Trophoblast cell (in vitro differentiated cells and primary cell): Measurements from ENCODE around the gene RAD51C.

Experiments
- DNase-seq, 2 donors: peaks; one replicate each; pipeline ENCODE4 v3.0.0-alpha.2; 2016
- H2AFZ ChIP-seq: 2 replicates; pipeline ENCODE4 v1.6.1; 2013; ENCODE audit warnings: low read length, moderate library complexity, mild to moderate bottlenecking; ENCODE audit not compliant: insufficient read depth, poor library complexity
- H2AK5ac ChIP-seq: 2 replicates; pipeline ENCODE4 v1.6.1; 2013; ENCODE audit warnings: mild to moderate bottlenecking, low read length
- H2BK120ac ChIP-seq: 2 replicates; pipeline ENCODE4 v1.6.1; 2013; ENCODE audit warnings: low read length, mild to moderate bottlenecking, moderate library complexity; ENCODE audit not compliant: insufficient read depth, poor library complexity
- H2BK12ac ChIP-seq: 2 replicates; pipeline ENCODE4 v1.6.1; 2013; ENCODE audit warnings: mild to moderate bottlenecking, low read length, moderate library complexity
- H2BK5ac ChIP-seq: 2 replicates; pipeline ENCODE4 v1.6.1; 2013; ENCODE audit warnings: low read length, low read depth, moderate library complexity, mild to moderate bottlenecking; ENCODE audit not compliant: poor library complexity
- H3K14ac ChIP-seq: 2 replicates; pipeline ENCODE4 v1.6.1; 2013; ENCODE audit warnings: mild to moderate bottlenecking, low read length
- H3K18ac ChIP-seq: 2 replicates; pipeline ENCODE4 v1.6.1; 2013; ENCODE audit warnings: mild to moderate bottlenecking, low read length
- H3K23ac ChIP-seq: 2 replicates; pipeline ENCODE4 v1.6.1; 2013; ENCODE audit warnings: low read length
- H3K27ac ChIP-seq: 2 replicates; pipeline ENCODE4 v1.5.1; 2013; ENCODE audit warnings: low read depth, mild to moderate bottlenecking, inconsistent platforms, low read length, moderate library complexity
- H3K27me3 ChIP-seq: 2 replicates; pipeline ENCODE4 v1.6.1; 2013; ENCODE audit warnings: inconsistent platforms, mild to moderate bottlenecking, low read length, moderate library complexity; ENCODE audit not compliant: insufficient read depth
- H3K36me3 ChIP-seq, 2 experiments: 1 replicate in 1 of 2; 2 replicates in 1 of 2; pipeline ENCODE4 v1.6.1; 2013; ENCODE audit warnings: low read length in 2 of 2, mild to moderate bottlenecking in 2 of 2, moderate library complexity in 1 of 2; ENCODE audit not compliant: insufficient read depth in 2 of 2, control insufficient read depth in 1 of 2
- H3K4ac ChIP-seq: 2 replicates; pipeline ENCODE4 v1.6.1; 2013; ENCODE audit warnings: low read depth, mild to moderate bottlenecking, low read length, moderate library complexity
- H3K4me1 ChIP-seq, 2 experiments: 1 replicate in 1 of 2; 2 replicates in 1 of 2; pipeline ENCODE4 v1.6.1; 2013; ENCODE audit warnings: low read length in 2 of 2, mild to moderate bottlenecking in 2 of 2, moderate library complexity in 1 of 2; ENCODE audit not compliant: insufficient read depth in 2 of 2, control insufficient read depth in 1 of 2
- H3K4me2 ChIP-seq: 2 replicates; pipeline ENCODE4 v1.6.1; 2013; ENCODE audit warnings: inconsistent platforms, mild to moderate bottlenecking, low read length, moderate library complexity
- H3K4me3 ChIP-seq: 2 replicates; pipeline ENCODE4 v1.5.1; 2013; ENCODE audit warnings: mild to moderate bottlenecking, low read depth, low read length, inconsistent platforms
- H3K79me1 ChIP-seq: one replicate; pipeline ENCODE4 v1.6.1; 2013; ENCODE audit warnings: low read length
- H3K79me2 ChIP-seq: 2 replicates; pipeline ENCODE4 v1.6.1; 2013; ENCODE audit warnings: low read length, mild to moderate bottlenecking; ENCODE audit not compliant: control insufficient read depth, insufficient read depth, poor library complexity
- H3K9ac ChIP-seq: 2 replicates; pipeline ENCODE4 v1.6.1; 2013; ENCODE audit warnings: mild to moderate bottlenecking, low read length
- H3K9me3 ChIP-seq: 2 replicates; pipeline ENCODE4 v1.6.1; 2013; ENCODE audit warnings: low read depth, mild to moderate bottlenecking, control low read depth, inconsistent platforms, low read length; ENCODE audit not compliant: insufficient read depth
- H4K12ac ChIP-seq: 2 replicates; pipeline ENCODE4 v1.6.1; 2013; ENCODE audit warnings: low read depth, mild to moderate bottlenecking, low read length, moderate library complexity
- H4K8ac ChIP-seq: 2 replicates; pipeline ENCODE4 v1.6.1; 2013; ENCODE audit warnings: low read depth, mild to moderate bottlenecking, low read length, moderate library complexity
- H4K91ac ChIP-seq: one replicate; pipeline ENCODE4 v1.6.1; 2013; ENCODE audit warnings: low read depth, mild to moderate bottlenecking, low read length, moderate library complexity
- WGBS: extraction: QIAGEN DNeasy Blood & Tissue Kit; methylation state at CpG from one replicate; pipeline ENCODE4 v1.1.7; 2013; ENCODE audit warnings: missing lambda C conversion rate; ENCODE audit not compliant: insufficient read length, insufficient coverage; ENCODE audit errors: extremely low coverage; 5-methylcytosine and 5-hydroxymethylcytosine counted together

The RAD51C gene

DNA sequence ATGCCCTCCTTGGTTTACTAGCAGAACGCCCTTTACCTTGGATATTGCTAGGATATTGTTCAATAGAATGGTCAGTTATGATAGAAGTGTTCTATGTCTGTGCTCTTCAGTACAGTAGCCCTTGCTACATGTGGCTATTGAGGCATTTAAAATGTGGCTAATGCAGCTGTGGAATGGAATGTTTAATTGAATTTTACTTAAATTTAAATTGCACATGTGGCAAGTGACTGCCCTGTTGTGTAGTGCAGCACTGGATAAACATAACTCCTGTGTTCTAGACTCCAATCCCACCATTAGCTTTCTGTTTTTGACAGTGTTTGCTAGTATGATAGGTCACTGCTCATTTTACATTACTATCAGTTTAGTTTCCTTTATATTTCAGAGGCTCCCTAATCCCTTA lies 29.9 kb downstream of the RAD51C start:
- WGBS = no CpG with 5 or more reads among the region's 1 CpG
- Histone ChIP-seq H3K79me1 (no peaks in the 10 kb centered on the region), H3K27me3 (no peaks in the 10 kb centered on the region), H3K4me1 (no peaks in the 10 kb centered on the region), H3K18ac (no peak overlapping the region), H3K79me2 (no peaks in the 10 kb centered on the region), H4K12ac (no peak overlapping the region), H2AK5ac (no peak overlapping the region), H4K91ac (no peak overlapping the region), H3K14ac (no peak overlapping the region), H3K4ac (no peak overlapping the region), H2BK120ac (no peak overlapping the region), H4K8ac (no peak overlapping the region), H2BK12ac (no peak overlapping the region), H2BK5ac (no peak overlapping the region), H3K4me3 (no peak overlapping the region), H3K27ac (no peak overlapping the region), H3K9me3 (no peaks in the 10 kb centered on the region), H2AFZ (no peak overlapping the region), H3K4me2 (no peak overlapping the region), H3K9ac (no peak overlapping the region), H3K23ac (no peak overlapping the region), H3K36me3 (no peaks in the 10 kb centered on the region)
- no peak for DNase-seq

DNA sequence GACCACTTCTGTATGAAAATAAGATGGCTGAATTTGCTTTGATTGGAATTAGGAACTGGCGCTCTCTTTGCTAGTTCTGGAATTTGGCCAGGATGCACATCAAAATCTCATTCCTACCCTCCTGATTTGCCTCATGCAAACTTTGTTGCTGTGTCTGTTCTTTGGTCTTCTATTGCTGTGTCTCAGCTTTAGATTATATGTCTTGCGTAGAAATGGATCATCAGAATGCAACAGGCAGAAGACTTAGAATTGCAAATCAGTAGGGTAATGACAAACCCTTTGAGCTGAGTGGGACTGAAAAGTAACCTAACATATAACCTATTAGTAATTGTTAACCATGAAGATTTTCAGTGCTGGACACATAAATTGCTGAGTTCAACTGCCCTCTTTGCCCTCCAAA lies 30.3 kb downstream of the RAD51C start:
- H4K8ac ChIP-seq = no peak overlapping the region
- no peaks in the 10 kb centered on the region for H3K79me1 ChIP-seq
- no peak overlapping the region for H3K23ac ChIP-seq
- no peak overlapping the region for H4K12ac ChIP-seq
- DNase-seq = no peak
- no peak overlapping the region for H4K91ac ChIP-seq
- no peak overlapping the region for H2AFZ ChIP-seq
- H3K36me3 ChIP-seq = no peaks in the 10 kb centered on the region
- H2BK12ac ChIP-seq = no peak overlapping the region
- no peak overlapping the region for H2BK5ac ChIP-seq
- H3K4me2 ChIP-seq = no peak overlapping the region
- no peak overlapping the region for H3K18ac ChIP-seq
- H2AK5ac ChIP-seq = no peak overlapping the region
- H2BK120ac ChIP-seq = no peak overlapping the region
- no peak overlapping the region for H3K9ac ChIP-seq
- no peak overlapping the region for H3K4ac ChIP-seq
- no peaks in the 10 kb centered on the region for H3K4me1 ChIP-seq
- no peaks in the 10 kb centered on the region for H3K27me3 ChIP-seq
- H3K14ac ChIP-seq = no peak overlapping the region
- WGBS = no CpG with 5 or more reads among the region's 2 CpGs
- no peak overlapping the region for H3K27ac ChIP-seq
- H3K79me2 ChIP-seq = no peaks in the 10 kb centered on the region
- no peak overlapping the region for H3K4me3 ChIP-seq
- no peaks in the 10 kb centered on the region for H3K9me3 ChIP-seq

DNA sequence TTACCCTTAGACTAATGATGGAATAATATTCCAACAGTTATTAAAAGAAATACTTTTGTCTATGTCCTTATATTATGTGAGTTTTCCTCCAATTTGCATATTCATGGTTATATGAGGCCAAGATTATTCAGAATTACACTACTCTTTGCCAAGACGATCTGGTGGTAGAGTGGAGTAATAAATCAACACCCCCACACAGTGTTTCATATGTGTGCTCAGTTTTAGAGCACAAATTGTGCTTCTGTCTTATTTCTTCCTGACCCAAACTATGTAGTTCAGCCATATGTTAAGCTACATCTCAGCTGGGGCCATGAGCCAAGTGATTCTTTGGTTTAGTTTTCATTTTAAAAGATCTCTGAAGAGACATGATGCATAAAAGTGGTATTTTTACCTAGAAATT lies 36.4 kb downstream of the RAD51C start:
- Histone ChIP-seq H2AFZ (no peak overlapping the region), H3K79me2 (no peaks in the 10 kb centered on the region), H3K9me3 (no peaks in the 10 kb centered on the region), H4K8ac (no peak overlapping the region), H3K4me3 (no peak overlapping the region), H3K27ac (no peak overlapping the region), H2BK12ac (no peak overlapping the region), H2BK5ac (no peak overlapping the region), H3K18ac (no peak overlapping the region), H2BK120ac (no peak overlapping the region), H4K91ac (no peak overlapping the region), H3K36me3 (no peaks in the 10 kb centered on the region), H3K4ac (no peak overlapping the region), H3K23ac (no peak overlapping the region), H4K12ac (no peak overlapping the region), H3K27me3 (no peaks in the 10 kb centered on the region), H3K9ac (no peak overlapping the region), H2AK5ac (no peak overlapping the region), H3K4me2 (no peak overlapping the region), H3K4me1 (no peaks in the 10 kb centered on the region), H3K14ac (no peak overlapping the region), H3K79me1 (no peaks in the 10 kb centered on the region)
- WGBS = no CpG with 5 or more reads among the region's 1 CpG
- no peak for DNase-seq

DNA sequence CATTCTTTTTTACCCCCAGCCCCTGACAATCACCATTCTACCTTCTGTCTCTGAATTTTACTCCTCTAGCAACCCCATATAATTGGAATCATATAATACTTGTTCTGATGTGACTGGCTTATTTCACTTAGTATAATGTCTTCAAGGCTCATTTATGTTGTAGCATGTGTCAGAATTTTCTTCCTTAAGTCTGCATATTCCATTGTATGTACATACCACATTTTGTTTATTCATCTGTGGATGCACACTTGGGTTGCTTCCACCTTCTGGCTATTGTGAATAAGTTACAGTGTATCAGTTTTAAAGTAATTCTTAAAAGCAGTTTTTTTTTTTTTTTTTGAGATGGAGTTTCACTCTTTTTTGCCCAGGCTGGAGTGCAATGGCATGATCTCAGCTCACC lies 38.5 kb downstream of the RAD51C start:
- no peaks in the 10 kb centered on the region for H3K9me3 ChIP-seq
- no peak for DNase-seq
- no peak overlapping the region for H3K14ac ChIP-seq
- no peak overlapping the region for H2AFZ ChIP-seq
- no peak overlapping the region for H3K18ac ChIP-seq
- H2BK12ac ChIP-seq = no peak overlapping the region
- no peaks in the 10 kb centered on the region for H3K27me3 ChIP-seq
- H3K4me2 ChIP-seq = no peak overlapping the region
- no peak overlapping the region for H4K91ac ChIP-seq
- H3K4me3 ChIP-seq = no peak overlapping the region
- H2BK120ac ChIP-seq = no peak overlapping the region
- no peaks in the 10 kb centered on the region for H3K79me2 ChIP-seq
- no peaks in the 10 kb centered on the region for H3K36me3 ChIP-seq
- H4K8ac ChIP-seq = no peak overlapping the region
- no peak overlapping the region for H3K27ac ChIP-seq
- no peak overlapping the region for H2BK5ac ChIP-seq
- H3K9ac ChIP-seq = no peak overlapping the region
- H3K4me1 ChIP-seq = no peaks in the 10 kb centered on the region
- H4K12ac ChIP-seq = no peak overlapping the region
- no peak overlapping the region for H3K23ac ChIP-seq
- no peak overlapping the region for H3K4ac ChIP-seq
- no peaks in the 10 kb centered on the region for H3K79me1 ChIP-seq
- H2AK5ac ChIP-seq = no peak overlapping the region

DNA sequence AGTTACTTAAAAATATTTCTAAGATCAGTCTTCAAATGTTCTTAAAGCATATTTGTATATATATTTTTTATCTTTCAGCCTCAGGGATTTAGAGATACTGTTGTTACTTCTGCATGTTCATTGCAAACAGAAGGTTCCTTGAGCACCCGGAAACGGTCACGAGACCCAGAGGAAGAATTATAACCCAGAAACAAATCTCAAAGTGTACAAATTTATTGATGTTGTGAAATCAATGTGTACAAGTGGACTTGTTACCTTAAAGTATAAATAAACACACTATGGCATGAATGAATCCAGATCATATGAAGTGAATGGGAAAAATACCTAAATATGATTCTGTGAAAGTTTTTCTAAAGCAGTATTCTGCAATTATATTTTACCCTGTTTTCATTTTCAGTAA lies 41.6 kb downstream of the RAD51C start:
- H2BK5ac ChIP-seq = no peak overlapping the region
- H3K79me1 ChIP-seq = no peaks in the 10 kb centered on the region
- no peak overlapping the region for H3K23ac ChIP-seq
- no peak overlapping the region for H2AFZ ChIP-seq
- no peaks in the 10 kb centered on the region for H3K79me2 ChIP-seq
- WGBS = no CpG with 5 or more reads among the region's 3 CpGs
- no peak overlapping the region for H3K14ac ChIP-seq
- no peak overlapping the region for H3K18ac ChIP-seq
- H3K4me3 ChIP-seq = no peak overlapping the region
- no peak overlapping the region for H3K27ac ChIP-seq
- H3K9ac ChIP-seq = no peak overlapping the region
- H2BK120ac ChIP-seq = no peak overlapping the region
- no peaks in the 10 kb centered on the region for H3K27me3 ChIP-seq
- H3K4me2 ChIP-seq = no peak overlapping the region
- H2AK5ac ChIP-seq = no peak overlapping the region
- no peak for DNase-seq
- H3K36me3 ChIP-seq = no peaks in the 10 kb centered on the region
- H2BK12ac ChIP-seq = no peak overlapping the region
- H3K4me1 ChIP-seq = no peaks in the 10 kb centered on the region
- no peak overlapping the region for H4K8ac ChIP-seq
- no peak overlapping the region for H4K12ac ChIP-seq
- no peak overlapping the region for H4K91ac ChIP-seq
- H3K4ac ChIP-seq = no peak overlapping the region
- no peaks in the 10 kb centered on the region for H3K9me3 ChIP-seq
